IMR-90 (cell line): ENCODE measurements around the gene ARHGEF10L. TPM values are rescaled to one million over a fixed set of nuclear protein-coding genes. Genes with fewer than 3 reads are reported as not detected.

Experiments used
- ATAC-seq: fragments of 200-7000 bp; cut with Tn5 transposase; 2 replicates; pipeline ENCODE4 v1.9.1; 2020; ENCODE audit warnings: low read depth, mild to moderate bottlenecking, moderate library complexity
- BruUV-seq: library from RNA; stranded (reverse); fragments of 400-500 nt; replicated peaks from 2 replicates; lab custom pipeline; 2021; lab: Mats Ljungman, UMichigan
- CTCF ChIA-PET: fragments of 300-600 bp; formaldehyde crosslinking; extraction: SDS; loops from one replicate; lab custom pipeline; 2021; ENCODE audit warnings: antibody characterized with exemption; lab: Yijun Ruan, JAX
- POLR2A ChIA-PET: fragments of 300-600 bp; sonication (Branson Sonifier 250); formaldehyde crosslinking; loops from one replicate; lab custom pipeline; 2022; ENCODE audit warnings: antibody characterized with exemption; ENCODE audit not compliant: unreplicated experiment; lab: Charles Lee
- DNase-seq: peaks from one replicate; pipeline ENCODE4 v3.0.0; 2013
- H2AFZ ChIP-seq: replicated peaks from 2 replicates; pipeline ENCODE3; 2013; ENCODE audit warnings: low read length, mild to moderate bottlenecking; ENCODE audit not compliant: poor library complexity
- H2AK5ac ChIP-seq: 2 replicates; pipeline ENCODE4 v1.6.1; 2013; ENCODE audit warnings: low read depth, low read length, inconsistent platforms
- H2AK9ac ChIP-seq: replicated peaks from 2 replicates; pipeline ENCODE3; 2013; ENCODE audit warnings: mild to moderate bottlenecking, low read depth, low read length, moderate library complexity; ENCODE audit not compliant: poor library complexity
- H2BK120ac ChIP-seq: 2 replicates; pipeline ENCODE4 v1.6.1; 2013; ENCODE audit warnings: low read depth, low read length, inconsistent platforms
- H2BK15ac ChIP-seq: 3 replicates; pipeline ENCODE4 v1.6.1; 2013; ENCODE audit warnings: low read depth, low read length, inconsistent platforms
- H2BK20ac ChIP-seq: 2 replicates; pipeline ENCODE4 v1.6.1; 2013; ENCODE audit warnings: low read depth, mild to moderate bottlenecking, inconsistent platforms, low read length, moderate library complexity
- H2BK5ac ChIP-seq: 2 replicates; pipeline ENCODE4 v1.6.1; 2013; ENCODE audit warnings: mild to moderate bottlenecking, low read depth, low read length, inconsistent platforms; ENCODE audit not compliant: poor library complexity, severe bottlenecking
- H3K14ac ChIP-seq: replicated peaks from 2 replicates; pipeline ENCODE4 v1.6.1; 2013; ENCODE audit warnings: low read depth, low read length, inconsistent platforms
- H3K18ac ChIP-seq: 2 replicates; pipeline ENCODE4 v1.6.1; 2013; ENCODE audit warnings: low read depth, low read length, control low read depth
- H3K23ac ChIP-seq: 2 replicates; pipeline ENCODE4 v1.6.1; 2013; ENCODE audit warnings: low read depth, low read length, inconsistent platforms
- H3K27ac ChIP-seq: 2 replicates; pipeline ENCODE4 v1.5.1; 2013; ENCODE audit warnings: mild to moderate bottlenecking, control low read depth, low read length; ENCODE audit not compliant: insufficient read depth
- H3K27me3 ChIP-seq: 2 replicates; pipeline ENCODE4 v1.6.1; 2013; ENCODE audit warnings: low read length; ENCODE audit not compliant: control insufficient read depth, insufficient read depth
- H3K36me3 ChIP-seq: 2 replicates; pipeline ENCODE4 v1.6.1; 2013; ENCODE audit warnings: low read length, mixed read lengths; ENCODE audit not compliant: control insufficient read depth, insufficient read depth
- H3K4ac ChIP-seq: 2 replicates; pipeline ENCODE4 v1.6.1; 2013; ENCODE audit warnings: low read depth, low read length, inconsistent platforms
- H3K4me1 ChIP-seq: 2 replicates; pipeline ENCODE4 v1.6.1; 2013; ENCODE audit warnings: low read length, mixed read lengths; ENCODE audit not compliant: control insufficient read depth, insufficient read depth
- H3K4me2 ChIP-seq: 2 replicates; pipeline ENCODE4 v1.6.1; 2013; ENCODE audit warnings: low read depth, mild to moderate bottlenecking, control low read depth, low read length, moderate library complexity
- H3K4me3 ChIP-seq: 2 replicates; pipeline ENCODE4 v1.5.1; 2013; ENCODE audit warnings: low read depth, mild to moderate bottlenecking, control low read depth, low read length, moderate library complexity; ENCODE audit not compliant: insufficient read depth
- H3K56ac ChIP-seq: 2 replicates; pipeline ENCODE4 v1.6.1; 2013; ENCODE audit warnings: low read length, inconsistent platforms; ENCODE audit not compliant: insufficient read depth; ENCODE audit errors: extremely low read depth
- H3K79me1 ChIP-seq, 2 experiments: 2 replicates each; pipeline ENCODE4 v1.6.1; 2013; ENCODE audit warnings: low read length in 2 of 2, inconsistent platforms in 1 of 2, low read depth in 1 of 2
- H3K9ac ChIP-seq: 2 replicates; pipeline ENCODE4 v1.6.1; 2013; ENCODE audit warnings: low read depth, low read length, control low read depth
- H3K9me1 ChIP-seq: 2 replicates; pipeline ENCODE4 v1.6.1; 2013; ENCODE audit warnings: low read length, inconsistent platforms; ENCODE audit not compliant: insufficient read depth
- H3K9me3 ChIP-seq: 2 replicates; pipeline ENCODE4 v1.6.1; 2013; ENCODE audit warnings: low read length; ENCODE audit not compliant: control insufficient read depth, insufficient read depth
- H4K20me1 ChIP-seq: 2 replicates; pipeline ENCODE4 v1.6.1; 2013; ENCODE audit warnings: low read length, inconsistent platforms; ENCODE audit not compliant: insufficient read depth
- H4K5ac ChIP-seq: 2 replicates; pipeline ENCODE4 v1.6.1; 2013; ENCODE audit warnings: mild to moderate bottlenecking, low read depth, low read length, control low read depth
- H4K8ac ChIP-seq, 2 experiments: 2 replicates each; pipeline ENCODE4 v1.6.1; 2013; ENCODE audit warnings: low read depth in 2 of 2, low read length in 2 of 2, control low read depth in 1 of 2, inconsistent platforms in 1 of 2
- H4K91ac ChIP-seq: 2 replicates; pipeline ENCODE4 v1.6.1; 2013; ENCODE audit warnings: low read depth, low read length, inconsistent platforms; ENCODE audit not compliant: insufficient read depth
- BHLHE40 ChIP-seq: fragments of 150-350 bp; IDR thresholded peaks from 2 replicates; pipeline ENCODE4 v1.6.1; 2016; ENCODE audit warnings: mild to moderate bottlenecking, low read depth, low read length
- CEBPB ChIP-seq: IDR thresholded peaks from 2 replicates; pipeline ENCODE4 v1.6.1; 2012; ENCODE audit warnings: low read depth, low read length, improper control_type of control experiment
- CHD1 ChIP-seq: IDR thresholded peaks from 2 replicates; pipeline ENCODE4 v1.6.1; 2012; ENCODE audit warnings: low read depth, low read length, improper control_type of control experiment
- FOS ChIP-seq: fragments of 150-350 bp; IDR thresholded peaks from 2 replicates; pipeline ENCODE4 v1.6.1; 2016; ENCODE audit warnings: low read depth, low read length
- MAFK ChIP-seq: IDR thresholded peaks from 2 replicates; pipeline ENCODE4 v1.6.1; 2012; ENCODE audit warnings: low read depth, low read length, improper control_type of control experiment
- MAZ ChIP-seq: IDR thresholded peaks from 2 replicates; pipeline ENCODE4 v1.6.1; 2012; ENCODE audit warnings: low read depth, mild to moderate bottlenecking, low read length, improper control_type of control experiment, moderate library complexity, borderline replicate concordance
- NFE2L2 ChIP-seq: fragments of 150-350 bp; IDR thresholded peaks from 2 replicates; pipeline ENCODE4 v1.6.1; 2016; ENCODE audit warnings: low read depth, mild to moderate bottlenecking, low read length
- RAD21 ChIP-seq: IDR thresholded peaks from 2 replicates; pipeline ENCODE4 v1.6.1; 2012; ENCODE audit warnings: low read length, improper control_type of control experiment
- RCOR1 ChIP-seq: IDR thresholded peaks from 2 replicates; pipeline ENCODE4 v1.6.1; 2012; ENCODE audit warnings: mild to moderate bottlenecking, low read length, improper control_type of control experiment; ENCODE audit not compliant: insufficient replicate concordance
- SMC3 ChIP-seq: fragments of 150-350 bp; IDR thresholded peaks from 2 replicates; pipeline ENCODE4 v1.6.1; 2016; ENCODE audit warnings: low read depth, mild to moderate bottlenecking, antibody characterized with exemption, low read length, moderate library complexity
- WGBS, 2 experiments: methylation state at CpG; one replicate each; pipeline versions ENCODE4 v1.1.5 to v1.1.7; 2013; ENCODE audit warnings: missing lambda C conversion rate in 2 of 2; ENCODE audit not compliant: insufficient read length in 1 of 2; ENCODE audit errors: extremely low coverage in 2 of 2; 5-methylcytosine and 5-hydroxymethylcytosine counted together
- dilution Hi-C: fragments of 300-500 bp; cut with HindIII; formaldehyde crosslinking; loops from one replicate; pipeline ENCODE4 v1.14.3; 2018; ENCODE audit warnings: low sequenced_read_pairs; ENCODE audit not compliant: unreplicated experiment
- in situ Hi-C: fragments of 300-500 bp; cut with MboI; formaldehyde crosslinking; loops from 3 replicates; pipeline ENCODE4 v1.14.3; 2019; ENCODE audit warnings: low sequenced_read_pairs, inconsistent platforms, mixed read lengths
- intact Hi-C: fragments of 100-400 bp; cut with micrococcal nuclease; formaldehyde crosslinking; loops from 2 replicates; pipeline ENCODE4 v1.10.0; 2022
- polyA plus RNA-seq, 3 experiments: library from polyadenylated mRNA; depleted of rRNA; stranded (reverse); fragments of >200 nt; gene quantifications; 2 replicates each; pipeline ENCODE4 v1.2.3, GENCODE V29; 2012; ENCODE audit warnings: low replicate concordance in 1 of 3
- total RNA-seq: library from RNA; depleted of rRNA; stranded (reverse); fragments of >200 nt; gene quantifications from 2 replicates; pipeline ENCODE4 v1.2.3, GENCODE V29; 2012
- TF ChIP-seq, protein P1 (sequence below): conservative IDR thresholded peaks from 2 replicates; pipeline ENCODE4 v1.5.1; 2012; ENCODE audit warnings: mild to moderate bottlenecking, low read depth, low read length, improper control_type of control experiment
- TF ChIP-seq, protein P2 (sequence below): fragments of 150-350 bp; IDR thresholded peaks from 2 replicates; pipeline ENCODE4 v1.6.1; 2016; ENCODE audit warnings: low read depth, mild to moderate bottlenecking, low read length, moderate library complexity, borderline replicate concordance
- TF ChIP-seq, protein P3 (sequence below): fragments of 150-350 bp; IDR thresholded peaks from 2 replicates; pipeline ENCODE4 v1.6.1; 2017; ENCODE audit warnings: mild to moderate bottlenecking, antibody characterized with exemption, low read length, low read depth

ARHGEF10L gene
- total and polyA plus RNA-seq, 2 of the 4 experiments (the other 2 are of a cell fraction), result 4.8 to 12.4 TPM

DNA sequence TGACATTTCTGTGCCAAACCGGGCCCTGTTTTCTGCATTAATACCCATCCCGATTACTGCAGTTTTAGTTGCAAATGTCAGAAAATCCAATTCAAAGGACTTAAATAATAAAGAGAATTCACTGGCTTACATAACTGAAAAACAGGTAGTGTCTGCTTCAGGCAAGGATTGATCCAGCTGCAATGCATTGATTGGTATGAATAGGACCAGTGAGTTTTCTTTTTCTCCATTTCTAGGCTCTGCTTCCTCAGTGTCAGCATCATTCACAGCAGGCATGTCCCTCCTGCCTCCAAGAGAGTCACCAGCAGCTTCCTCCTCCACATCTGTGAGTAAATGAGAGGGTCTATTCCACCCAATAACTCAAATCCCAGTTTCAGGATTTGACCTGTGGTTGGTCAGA lies 181.9 kb downstream of the ARHGEF10L start:
- Histone ChIP-seq H4K5ac (no peak overlapping the region), H2AK5ac (no peak overlapping the region), H3K14ac (no peak overlapping the region), H3K27me3 (peaks cover 9% of the 10 kb centered on the region), H2AK9ac (no peak overlapping the region), H3K4me3 (no peak overlapping the region), H2BK120ac (no peak overlapping the region), H2AFZ (no peak overlapping the region), H2BK5ac (no peak overlapping the region), H4K20me1 (no peaks in the 10 kb centered on the region), H4K8ac (no peak overlapping the region), H3K27ac (no peak overlapping the region), H3K23ac (no peak overlapping the region), H3K9ac (no peak overlapping the region), H3K4ac (no peak overlapping the region), H4K91ac (no peak overlapping the region), H2BK15ac (no peak overlapping the region), H2BK20ac (no peak overlapping the region), H3K18ac (no peak overlapping the region), H3K9me3 (no peaks in the 10 kb centered on the region), H3K4me1 (no peaks in the 10 kb centered on the region), H3K79me1 (no peaks in the 10 kb centered on the region), H3K56ac (no peak overlapping the region), H3K36me3 (no peaks in the 10 kb centered on the region), H3K4me2 (no peak overlapping the region), H3K9me1 (no peaks in the 10 kb centered on the region)
- dilution Hi-C loops (no loop called here), in situ Hi-C loops (no loop called here), intact Hi-C loops (no loop called here)
- ATAC-seq, result no peak
- no peak for DNase-seq
- BruUV-seq, result no TSS peak
- ChIA-PET CTCF (no interaction called here), POLR2A (no interaction called here)
- no CpG with 5 or more reads among the region's 2 CpGs for WGBS, 2 experiments
- TF ChIP-seq FOS (no peak), MAZ (no peak), SMC3 (no peak), CHD1 (no peak), RCOR1 (no peak), BHLHE40 (no peak), CEBPB (no peak), MAFK (no peak), RAD21 (no peak), NFE2L2 (no peak)
- TF ChIP-seq, protein P1, sequence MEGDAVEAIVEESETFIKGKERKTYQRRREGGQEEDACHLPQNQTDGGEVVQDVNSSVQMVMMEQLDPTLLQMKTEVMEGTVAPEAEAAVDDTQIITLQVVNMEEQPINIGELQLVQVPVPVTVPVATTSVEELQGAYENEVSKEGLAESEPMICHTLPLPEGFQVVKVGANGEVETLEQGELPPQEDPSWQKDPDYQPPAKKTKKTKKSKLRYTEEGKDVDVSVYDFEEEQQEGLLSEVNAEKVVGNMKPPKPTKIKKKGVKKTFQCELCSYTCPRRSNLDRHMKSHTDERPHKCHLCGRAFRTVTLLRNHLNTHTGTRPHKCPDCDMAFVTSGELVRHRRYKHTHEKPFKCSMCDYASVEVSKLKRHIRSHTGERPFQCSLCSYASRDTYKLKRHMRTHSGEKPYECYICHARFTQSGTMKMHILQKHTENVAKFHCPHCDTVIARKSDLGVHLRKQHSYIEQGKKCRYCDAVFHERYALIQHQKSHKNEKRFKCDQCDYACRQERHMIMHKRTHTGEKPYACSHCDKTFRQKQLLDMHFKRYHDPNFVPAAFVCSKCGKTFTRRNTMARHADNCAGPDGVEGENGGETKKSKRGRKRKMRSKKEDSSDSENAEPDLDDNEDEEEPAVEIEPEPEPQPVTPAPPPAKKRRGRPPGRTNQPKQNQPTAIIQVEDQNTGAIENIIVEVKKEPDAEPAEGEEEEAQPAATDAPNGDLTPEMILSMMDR, result no peak
- TF ChIP-seq, protein P2, sequence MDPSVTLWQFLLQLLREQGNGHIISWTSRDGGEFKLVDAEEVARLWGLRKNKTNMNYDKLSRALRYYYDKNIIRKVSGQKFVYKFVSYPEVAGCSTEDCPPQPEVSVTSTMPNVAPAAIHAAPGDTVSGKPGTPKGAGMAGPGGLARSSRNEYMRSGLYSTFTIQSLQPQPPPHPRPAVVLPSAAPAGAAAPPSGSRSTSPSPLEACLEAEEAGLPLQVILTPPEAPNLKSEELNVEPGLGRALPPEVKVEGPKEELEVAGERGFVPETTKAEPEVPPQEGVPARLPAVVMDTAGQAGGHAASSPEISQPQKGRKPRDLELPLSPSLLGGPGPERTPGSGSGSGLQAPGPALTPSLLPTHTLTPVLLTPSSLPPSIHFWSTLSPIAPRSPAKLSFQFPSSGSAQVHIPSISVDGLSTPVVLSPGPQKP, result no peak
- TF ChIP-seq, protein P3, sequence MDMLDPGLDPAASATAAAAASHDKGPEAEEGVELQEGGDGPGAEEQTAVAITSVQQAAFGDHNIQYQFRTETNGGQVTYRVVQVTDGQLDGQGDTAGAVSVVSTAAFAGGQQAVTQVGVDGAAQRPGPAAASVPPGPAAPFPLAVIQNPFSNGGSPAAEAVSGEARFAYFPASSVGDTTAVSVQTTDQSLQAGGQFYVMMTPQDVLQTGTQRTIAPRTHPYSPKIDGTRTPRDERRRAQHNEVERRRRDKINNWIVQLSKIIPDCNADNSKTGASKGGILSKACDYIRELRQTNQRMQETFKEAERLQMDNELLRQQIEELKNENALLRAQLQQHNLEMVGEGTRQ, result no peak
